SK-N-SH (cell line): ENCODE data around the gene PIH1D1. TPM values are rescaled to one million over a fixed set of nuclear protein-coding genes. Genes with fewer than 3 reads are reported as not detected.

Experiments
- CTCF ChIA-PET: fragments of 300-600, 350-600 bp; formaldehyde crosslinking; extraction: SDS; loops from one replicate; lab custom pipeline; 2021; lab: Yijun Ruan, JAX
- POLR2A ChIA-PET: fragments of 350-600 bp; sonication (Branson Sonifier 250); formaldehyde crosslinking; extraction: SDS; loops from one replicate; lab custom pipeline; 2020; ENCODE audit warnings: antibody characterized with exemption, inconsistent platforms; lab: Yijun Ruan, JAX
- DNase-seq: peaks from one replicate; pipeline ENCODE4 v3.0.0; 2012
- H2AFZ ChIP-seq: fragments of 200-600 bp; sonication (generic); 2 replicates; pipeline ENCODE4 v1.8.1; 2016; ENCODE audit warnings: antibody characterized with exemption, mild to moderate bottlenecking, low read depth
- H3F3A ChIP-seq: fragments of 200-600 bp; sonication (generic); replicated peaks from 2 replicates; pipeline ENCODE3; 2016; ENCODE audit warnings: antibody characterized with exemption, mild to moderate bottlenecking; ENCODE audit not compliant: insufficient read depth
- H3K27ac ChIP-seq, 2 experiments: fragments of 200-500 bp in 1 of 2; fragments of 200-600 bp in 1 of 2; sonication (Bioruptor generic) in 1 of 2; sonication (generic), shearing (Covaris generic) in 1 of 2; 2 replicates each; pipeline versions ENCODE4 v1.5.1 to v1.6.1; 2014 to 2016; ENCODE audit warnings: low read depth in 2 of 2, inconsistent platforms in 1 of 2, low read length in 1 of 2, mild to moderate bottlenecking in 1 of 2, mixed read lengths in 1 of 2
- H3K27me3 ChIP-seq: fragments of 200-600 bp; sonication (generic), shearing (Covaris generic); 2 replicates; pipeline ENCODE4 v1.6.1; 2016; ENCODE audit warnings: mixed run types; ENCODE audit not compliant: insufficient read depth
- H3K36me3 ChIP-seq, 2 experiments: fragments of 200-500 bp in 1 of 2; fragments of 200-600 bp in 1 of 2; sonication (Bioruptor generic) in 1 of 2; sonication (generic) in 1 of 2; replicated peaks in 1 of 2; 2 replicates each; pipeline versions ENCODE3 to v1.5.1; 2014 to 2016; ENCODE audit warnings: low read length in 1 of 2, mild to moderate bottlenecking in 1 of 2; ENCODE audit not compliant: insufficient read depth in 2 of 2, control insufficient read depth in 1 of 2
- H3K4me1 ChIP-seq, 2 experiments: fragments of 200-500 bp in 1 of 2; fragments of 200-600 bp in 1 of 2; sonication (Bioruptor generic) in 1 of 2; sonication (generic), shearing (Covaris generic) in 1 of 2; 2 replicates each; pipeline versions ENCODE4 v1.5.1 to v1.6.1; 2014 to 2016; ENCODE audit warnings: low read depth in 1 of 2, low read length in 1 of 2, mixed run types in 1 of 2; ENCODE audit not compliant: insufficient read depth in 2 of 2, control insufficient read depth in 1 of 2
- H3K4me2 ChIP-seq: fragments of 200-600 bp; sonication (generic), shearing (Covaris generic); 2 replicates; pipeline ENCODE4 v1.6.1; 2017; ENCODE audit warnings: mixed run types
- H3K4me3 ChIP-seq, 2 experiments: fragments of 200-500 bp in 1 of 2; fragments of 200-600 bp in 1 of 2; sonication (Bioruptor generic) in 1 of 2; sonication (generic), shearing (Covaris generic) in 1 of 2; 2 replicates each; pipeline versions ENCODE4 v1.5.1 to v1.8.1; 2014 to 2016; ENCODE audit warnings: low read depth in 2 of 2, inconsistent platforms in 1 of 2, low read length in 1 of 2, mild to moderate bottlenecking in 1 of 2, mixed read lengths in 1 of 2, moderate library complexity in 1 of 2
- H3K79me2 ChIP-seq: fragments of 200-600 bp; sonication (generic); 2 replicates; pipeline ENCODE4 v1.8.1; 2017; ENCODE audit warnings: mild to moderate bottlenecking; ENCODE audit not compliant: insufficient read depth
- H3K9ac ChIP-seq: fragments of 200-600 bp; sonication (generic); 2 replicates; pipeline ENCODE4 v1.6.1; 2017; ENCODE audit warnings: mixed run types
- H3K9me2 ChIP-seq: fragments of 200-600 bp; sonication (generic); 2 replicates; pipeline ENCODE4 v1.6.1; 2017; ENCODE audit warnings: mixed run types
- H3K9me3 ChIP-seq: fragments of 200-600 bp; sonication (generic); 2 replicates; pipeline ENCODE4 v1.6.1; 2017; ENCODE audit warnings: mixed run types, mild to moderate bottlenecking, moderate library complexity
- H4K20me1 ChIP-seq: fragments of 200-600 bp; sonication (generic); 2 replicates; pipeline ENCODE4 v1.6.1; 2017; ENCODE audit warnings: mild to moderate bottlenecking, mixed run types; ENCODE audit not compliant: insufficient read depth
- CHD2 ChIP-seq: fragments of 150-350 bp; IDR thresholded peaks from 2 replicates; pipeline ENCODE4 v1.6.1; 2018; ENCODE audit warnings: low read length; ENCODE audit not compliant: partially characterized antibody
- ELF1 ChIP-seq: IDR thresholded peaks from 2 replicates; pipeline ENCODE4 v1.4.0; 2012
- GABPA ChIP-seq: IDR thresholded peaks from 2 replicates; pipeline ENCODE4 v1.4.0; 2012; ENCODE audit warnings: low read depth, mild to moderate bottlenecking
- MEF2A ChIP-seq: IDR thresholded peaks from 2 replicates; pipeline ENCODE4 v1.4.0; 2012; ENCODE audit warnings: low read depth, borderline replicate concordance
- NRF1 ChIP-seq: IDR thresholded peaks from 2 replicates; pipeline ENCODE4 v1.6.1; 2012; ENCODE audit warnings: low read depth, mild to moderate bottlenecking, low read length
- RAD21 ChIP-seq: IDR thresholded peaks from 2 replicates; pipeline ENCODE4 v1.6.1; 2012; ENCODE audit warnings: mild to moderate bottlenecking, low read length
- RCOR1 ChIP-seq: fragments of 150-350 bp; IDR thresholded peaks from 2 replicates; pipeline ENCODE4 v1.6.1; 2017; ENCODE audit warnings: antibody characterized with exemption, low read length
- RFX5 ChIP-seq: IDR thresholded peaks from 2 replicates; pipeline ENCODE4 v1.6.1; 2012; ENCODE audit warnings: mild to moderate bottlenecking, improper control_type of control experiment, low read length
- SIN3A ChIP-seq: IDR thresholded peaks from 2 replicates; pipeline ENCODE4 v1.6.1; 2012; ENCODE audit warnings: low read depth, mild to moderate bottlenecking, low read length, moderate library complexity, borderline replicate concordance
- WGBS: methylation state at CpG from one replicate; pipeline ENCODE4 v1.1.6; 2017; ENCODE audit warnings: low lambda C conversion rate; 5-methylcytosine and 5-hydroxymethylcytosine counted together
- polyA plus RNA-seq, 3 experiments: library from polyadenylated mRNA; depleted of rRNA; stranded (reverse); fragments of >200 nt; gene quantifications; 2 replicates each; pipeline ENCODE4 v1.2.3, GENCODE V29; 2012
- TF ChIP-seq, protein P1 (sequence below): IDR thresholded peaks from 2 replicates; pipeline ENCODE4 v1.4.0; 2012; ENCODE audit warnings: low read depth, borderline replicate concordance
- TF ChIP-seq, protein P2 (sequence below): IDR thresholded peaks from 2 replicates; pipeline ENCODE4 v1.4.0; 2012; ENCODE audit warnings: low read depth, borderline replicate concordance
- TF ChIP-seq, protein P3 (sequence below): fragments of 150-350 bp; IDR thresholded peaks from 2 replicates; pipeline ENCODE4 v1.6.1; 2016; ENCODE audit warnings: mild to moderate bottlenecking, low read depth, low read length
- TF ChIP-seq, protein P4 (sequence below): fragments of 150-350 bp; IDR thresholded peaks from 2 replicates; pipeline ENCODE4 v1.6.1; 2017; ENCODE audit warnings: antibody characterized with exemption, low read length, low read depth, borderline replicate concordance
- TF ChIP-seq, protein P5 (sequence below): IDR thresholded peaks from 2 replicates; pipeline ENCODE4 v1.4.0; 2012; ENCODE audit warnings: low read depth
- TF ChIP-seq, protein P6 (sequence below): IDR thresholded peaks from 2 replicates; pipeline ENCODE4 v1.6.1; 2012; ENCODE audit warnings: mild to moderate bottlenecking, low read depth, low read length, moderate library complexity

The PIH1D1 gene
- polyA plus RNA-seq, 1 of the 3 experiments (the other 2 are of a cell fraction), result 157 TPM

DNA sequence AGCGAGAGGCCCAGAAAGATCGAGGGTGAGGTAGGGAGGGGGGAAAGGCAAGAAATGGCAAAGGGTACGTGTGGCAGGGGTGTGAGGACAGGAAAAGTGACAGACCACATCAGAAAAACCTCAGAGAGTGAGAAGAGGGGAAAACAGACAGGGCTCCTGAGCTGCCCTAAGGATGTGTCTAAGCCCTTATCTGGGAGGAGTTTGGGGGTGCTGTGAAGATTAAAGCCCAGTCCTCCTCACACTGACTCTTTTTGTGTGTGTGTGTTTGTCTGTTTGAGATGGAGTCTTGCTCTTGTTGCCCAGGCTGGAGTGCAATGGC lies 27.7 kb downstream of the PIH1D1 start:
- TF ChIP-seq ELF1 (no peak), NRF1 (no peak)
- Histone ChIP-seq H4K20me1 (no peaks in the 10 kb centered on the region), H2AFZ (no peak overlapping the region)

DNA sequence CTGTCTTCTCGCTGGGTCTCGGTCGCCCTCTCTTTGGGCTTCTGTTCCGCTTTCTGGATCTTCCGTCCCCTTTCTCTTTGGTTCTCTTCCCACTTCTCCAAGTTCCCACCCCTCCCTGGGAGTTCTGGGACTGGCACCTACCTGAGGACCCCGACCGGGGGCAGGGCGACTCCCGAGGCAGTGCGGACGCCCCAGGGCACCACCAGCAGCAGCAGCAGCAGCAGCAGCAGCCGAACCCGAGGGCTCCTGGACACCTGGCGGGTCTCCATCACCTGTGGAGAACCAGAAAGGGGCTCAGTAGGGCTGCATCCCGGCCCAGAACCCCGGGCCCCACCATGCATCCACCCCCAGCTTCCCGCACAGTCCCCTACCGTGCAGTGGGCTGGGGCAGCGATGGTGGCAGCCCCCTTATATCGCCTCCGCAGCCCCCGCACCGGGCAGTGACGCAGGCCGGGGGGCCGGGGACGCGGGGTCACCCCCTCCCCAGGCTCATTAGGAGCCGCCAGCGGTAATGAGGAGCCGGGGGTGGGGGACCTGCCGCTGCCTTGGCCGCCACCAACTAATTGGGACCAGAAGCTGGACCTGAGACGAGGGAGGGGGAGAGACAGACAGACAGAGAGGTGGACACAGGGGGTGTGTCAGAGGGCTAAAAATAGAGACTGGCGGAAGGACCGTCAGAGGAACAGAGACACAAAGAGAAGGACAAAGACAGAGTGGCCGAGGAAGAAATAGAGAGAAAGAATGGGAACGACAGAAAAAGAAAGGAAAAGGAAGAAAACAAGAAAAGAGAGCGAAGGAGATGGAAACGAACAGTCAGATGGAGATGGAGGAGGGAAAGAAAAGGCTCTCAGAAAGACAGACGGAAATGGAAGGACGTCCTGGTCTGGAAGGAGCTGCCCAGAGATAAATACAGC lies 28.3 kb downstream of the PIH1D1 start, which contains the start of gene PTH2:
TSS of gene PTH2 (minus strand) at position 371 of the 914 bp plus-strand sequence. CDS start at position 269, 102 bp downstream.
- peaks cover 11% of the 10 kb centered on the region for H3F3A ChIP-seq
- H2AFZ ChIP-seq, result no peak within 1 kb of the TSS
- DNase-seq, result no peak
- peak within 1 kb of the TSS; percentile 21 to 44; a peak in 2 of 4 replicates for H3K4me3 ChIP-seq
- no peaks in the 10 kb centered on the region for H3K9me3 ChIP-seq
- no peak within 1 kb of the TSS for H3K9ac ChIP-seq
- ChIA-PET CTCF (interaction anchor here (1.0 to 2.2 kb wide), 3 partner anchors 13 to 32 kb away, joined by 3 to 8 read pairs (median 5); no protein-coding TSS in a partner anchor), POLR2A (no interaction called here)
- 9% methylated on average over 37 of the region's 42 CpGs for WGBS
- H3K4me2 ChIP-seq, result peak within 1 kb of the TSS; percentile 57; the same call in 1 of the 2 replicates
- no peaks in the 10 kb centered on the region for H4K20me1 ChIP-seq
- H3K36me3 ChIP-seq, result no peaks in the 10 kb centered on the region
- H3K9me2 ChIP-seq, result no peaks in the 10 kb centered on the region
- H3K4me1 ChIP-seq, result peaks cover 0 to 8% of the 10 kb centered on the region in 2 experiments; a peak in 2 of 4 replicates
- no peak within 1 kb of the TSS for H3K27ac ChIP-seq
- peaks cover 99% of the 10 kb centered on the region for H3K27me3 ChIP-seq
- H3K79me2 ChIP-seq, result no peaks in the 10 kb centered on the region
- TF ChIP-seq SIN3A (no peak), MEF2A (no peak), NRF1 (no peak), CHD2 (no peak), RCOR1 (no peak), GABPA (no peak), RFX5 (no peak), RAD21 (no peak)
- TF ChIP-seq, protein P1, sequence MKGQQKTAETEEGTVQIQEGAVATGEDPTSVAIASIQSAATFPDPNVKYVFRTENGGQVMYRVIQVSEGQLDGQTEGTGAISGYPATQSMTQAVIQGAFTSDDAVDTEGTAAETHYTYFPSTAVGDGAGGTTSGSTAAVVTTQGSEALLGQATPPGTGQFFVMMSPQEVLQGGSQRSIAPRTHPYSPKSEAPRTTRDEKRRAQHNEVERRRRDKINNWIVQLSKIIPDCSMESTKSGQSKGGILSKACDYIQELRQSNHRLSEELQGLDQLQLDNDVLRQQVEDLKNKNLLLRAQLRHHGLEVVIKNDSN, result no peak
- TF ChIP-seq, protein P2, sequence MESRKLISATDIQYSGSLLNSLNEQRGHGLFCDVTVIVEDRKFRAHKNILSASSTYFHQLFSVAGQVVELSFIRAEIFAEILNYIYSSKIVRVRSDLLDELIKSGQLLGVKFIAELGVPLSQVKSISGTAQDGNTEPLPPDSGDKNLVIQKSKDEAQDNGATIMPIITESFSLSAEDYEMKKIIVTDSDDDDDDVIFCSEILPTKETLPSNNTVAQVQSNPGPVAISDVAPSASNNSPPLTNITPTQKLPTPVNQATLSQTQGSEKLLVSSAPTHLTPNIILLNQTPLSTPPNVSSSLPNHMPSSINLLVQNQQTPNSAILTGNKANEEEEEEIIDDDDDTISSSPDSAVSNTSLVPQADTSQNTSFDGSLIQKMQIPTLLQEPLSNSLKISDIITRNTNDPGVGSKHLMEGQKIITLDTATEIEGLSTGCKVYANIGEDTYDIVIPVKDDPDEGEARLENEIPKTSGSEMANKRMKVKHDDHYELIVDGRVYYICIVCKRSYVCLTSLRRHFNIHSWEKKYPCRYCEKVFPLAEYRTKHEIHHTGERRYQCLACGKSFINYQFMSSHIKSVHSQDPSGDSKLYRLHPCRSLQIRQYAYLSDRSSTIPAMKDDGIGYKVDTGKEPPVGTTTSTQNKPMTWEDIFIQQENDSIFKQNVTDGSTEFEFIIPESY, result no peak
- TF ChIP-seq, protein P3, sequence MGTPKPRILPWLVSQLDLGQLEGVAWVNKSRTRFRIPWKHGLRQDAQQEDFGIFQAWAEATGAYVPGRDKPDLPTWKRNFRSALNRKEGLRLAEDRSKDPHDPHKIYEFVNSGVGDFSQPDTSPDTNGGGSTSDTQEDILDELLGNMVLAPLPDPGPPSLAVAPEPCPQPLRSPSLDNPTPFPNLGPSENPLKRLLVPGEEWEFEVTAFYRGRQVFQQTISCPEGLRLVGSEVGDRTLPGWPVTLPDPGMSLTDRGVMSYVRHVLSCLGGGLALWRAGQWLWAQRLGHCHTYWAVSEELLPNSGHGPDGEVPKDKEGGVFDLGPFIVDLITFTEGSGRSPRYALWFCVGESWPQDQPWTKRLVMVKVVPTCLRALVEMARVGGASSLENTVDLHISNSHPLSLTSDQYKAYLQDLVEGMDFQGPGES, result no peak
- TF ChIP-seq, protein P4, sequence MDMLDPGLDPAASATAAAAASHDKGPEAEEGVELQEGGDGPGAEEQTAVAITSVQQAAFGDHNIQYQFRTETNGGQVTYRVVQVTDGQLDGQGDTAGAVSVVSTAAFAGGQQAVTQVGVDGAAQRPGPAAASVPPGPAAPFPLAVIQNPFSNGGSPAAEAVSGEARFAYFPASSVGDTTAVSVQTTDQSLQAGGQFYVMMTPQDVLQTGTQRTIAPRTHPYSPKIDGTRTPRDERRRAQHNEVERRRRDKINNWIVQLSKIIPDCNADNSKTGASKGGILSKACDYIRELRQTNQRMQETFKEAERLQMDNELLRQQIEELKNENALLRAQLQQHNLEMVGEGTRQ, result no peak
- TF ChIP-seq, protein P5, sequence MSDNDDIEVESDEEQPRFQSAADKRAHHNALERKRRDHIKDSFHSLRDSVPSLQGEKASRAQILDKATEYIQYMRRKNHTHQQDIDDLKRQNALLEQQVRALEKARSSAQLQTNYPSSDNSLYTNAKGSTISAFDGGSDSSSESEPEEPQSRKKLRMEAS, result no peak
- TF ChIP-seq, protein P6, sequence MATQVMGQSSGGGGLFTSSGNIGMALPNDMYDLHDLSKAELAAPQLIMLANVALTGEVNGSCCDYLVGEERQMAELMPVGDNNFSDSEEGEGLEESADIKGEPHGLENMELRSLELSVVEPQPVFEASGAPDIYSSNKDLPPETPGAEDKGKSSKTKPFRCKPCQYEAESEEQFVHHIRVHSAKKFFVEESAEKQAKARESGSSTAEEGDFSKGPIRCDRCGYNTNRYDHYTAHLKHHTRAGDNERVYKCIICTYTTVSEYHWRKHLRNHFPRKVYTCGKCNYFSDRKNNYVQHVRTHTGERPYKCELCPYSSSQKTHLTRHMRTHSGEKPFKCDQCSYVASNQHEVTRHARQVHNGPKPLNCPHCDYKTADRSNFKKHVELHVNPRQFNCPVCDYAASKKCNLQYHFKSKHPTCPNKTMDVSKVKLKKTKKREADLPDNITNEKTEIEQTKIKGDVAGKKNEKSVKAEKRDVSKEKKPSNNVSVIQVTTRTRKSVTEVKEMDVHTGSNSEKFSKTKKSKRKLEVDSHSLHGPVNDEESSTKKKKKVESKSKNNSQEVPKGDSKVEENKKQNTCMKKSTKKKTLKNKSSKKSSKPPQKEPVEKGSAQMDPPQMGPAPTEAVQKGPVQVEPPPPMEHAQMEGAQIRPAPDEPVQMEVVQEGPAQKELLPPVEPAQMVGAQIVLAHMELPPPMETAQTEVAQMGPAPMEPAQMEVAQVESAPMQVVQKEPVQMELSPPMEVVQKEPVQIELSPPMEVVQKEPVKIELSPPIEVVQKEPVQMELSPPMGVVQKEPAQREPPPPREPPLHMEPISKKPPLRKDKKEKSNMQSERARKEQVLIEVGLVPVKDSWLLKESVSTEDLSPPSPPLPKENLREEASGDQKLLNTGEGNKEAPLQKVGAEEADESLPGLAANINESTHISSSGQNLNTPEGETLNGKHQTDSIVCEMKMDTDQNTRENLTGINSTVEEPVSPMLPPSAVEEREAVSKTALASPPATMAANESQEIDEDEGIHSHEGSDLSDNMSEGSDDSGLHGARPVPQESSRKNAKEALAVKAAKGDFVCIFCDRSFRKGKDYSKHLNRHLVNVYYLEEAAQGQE, result no peak

More for the DNA sequence above, 27.7 kb downstream of the PIH1D1 start:
- no peak for DNase-seq
- Histone ChIP-seq H3K4me3 (no peak overlapping the region), H3K9me3 (no peaks in the 10 kb centered on the region), H3K4me2 (peak overlapping the region; percentile 57; the same call in 1 of the 2 replicates), H3K79me2 (no peaks in the 10 kb centered on the region), H3K4me1 (peaks cover 0 to 8% of the 10 kb centered on the region in 2 experiments; a peak in 2 of 4 replicates), H3K9me2 (no peaks in the 10 kb centered on the region), H3K27me3 (peaks cover 99% of the 10 kb centered on the region), H3K27ac (no peak overlapping the region), H3F3A (peaks cover 11% of the 10 kb centered on the region), H3K36me3 (no peaks in the 10 kb centered on the region), H3K9ac (no peak overlapping the region)
- POLR2A ChIA-PET, result no interaction called here
- CTCF ChIA-PET, result interaction anchor here (1.0 to 2.2 kb wide), 2 partner anchors 12 to 33 kb away, joined by 3 to 8 read pairs; no protein-coding TSS in a partner anchor
- 19% methylated on average over 3 of the region's 3 CpGs for WGBS
